Astrocyte of the cerebellum (primary cell): ENCODE data around the gene SPACDR.
A peak's percentile ranks its signal among the peaks of the same experiment; 100 is the strongest.

Source experiments
- DNase-seq: peaks from one replicate; pipeline ENCODE4 v3.0.0-alpha.2; 2011; ENCODE audit warnings: low read depth
- H3K4me3 ChIP-seq: 2 replicates; pipeline ENCODE4 v1.5.1; 2011; ENCODE audit warnings: mild to moderate bottlenecking, low read depth, low read length, moderate library complexity
- in situ Hi-C: cut with HindIII; loops from 2 replicates; pipeline ENCODE4 v1.10.0; 2017; ENCODE audit warnings: low sequenced_read_pairs
- TF ChIP-seq, protein P1 (sequence below): IDR thresholded peaks from 2 replicates; pipeline ENCODE4 v1.5.1; 2012; ENCODE audit warnings: low read length, low read depth, moderate library complexity, mild to moderate bottlenecking; ENCODE audit errors: missing control alignments

The SPACDR gene

DNA sequence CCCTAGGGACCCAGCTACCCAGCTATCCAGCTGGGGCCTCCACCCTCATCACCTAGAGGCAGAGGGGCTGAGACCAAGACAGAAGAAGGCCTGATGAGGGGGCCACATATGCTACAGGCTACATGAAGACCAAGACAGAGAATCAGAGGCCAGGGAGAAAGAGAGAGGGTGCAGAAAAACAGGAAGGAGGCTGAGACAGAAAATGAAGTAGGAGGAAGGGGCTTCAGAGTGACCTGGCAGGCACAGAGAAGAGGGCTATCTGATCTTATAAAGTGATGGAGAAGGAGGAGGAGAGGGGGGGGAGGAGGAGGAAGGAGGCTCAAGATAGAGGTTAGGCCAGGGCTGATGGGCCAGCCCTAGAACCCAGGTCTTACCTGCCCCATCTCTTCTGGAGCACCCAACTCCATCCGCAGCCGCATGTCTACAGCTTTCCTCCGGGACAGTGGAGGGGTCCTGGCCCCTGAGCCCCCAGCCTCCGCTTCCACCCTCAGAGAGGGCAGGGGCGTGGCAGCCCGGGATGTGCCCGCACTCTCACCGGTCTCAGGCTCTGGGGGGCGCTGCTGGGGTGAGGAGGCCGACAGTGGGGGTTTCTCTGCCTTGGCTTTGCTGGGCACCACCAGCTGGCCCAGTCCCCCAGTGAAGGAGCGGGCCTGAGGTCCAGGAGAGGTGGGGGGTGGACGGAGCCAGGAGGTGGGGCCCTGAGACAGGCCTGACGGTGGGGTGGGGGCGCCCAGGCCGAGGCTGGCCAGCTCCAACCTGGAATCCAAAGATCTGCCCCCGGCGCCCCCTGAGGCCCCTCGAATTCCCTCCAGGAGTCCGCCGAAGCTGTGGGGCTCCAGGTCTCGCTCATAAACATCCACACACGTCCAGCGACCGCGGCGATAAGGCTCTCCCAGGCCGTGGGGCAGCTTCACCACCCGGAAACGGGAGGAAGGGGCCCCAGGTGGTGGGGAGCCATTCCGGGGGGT is 13.1 kb upstream of the SPACDR start:
- in situ Hi-C loops, result no loop called here
- DNase-seq, result no peak
- peak overlapping the region; percentile 91 for H3K4me3 ChIP-seq
- TF ChIP-seq, protein P1, sequence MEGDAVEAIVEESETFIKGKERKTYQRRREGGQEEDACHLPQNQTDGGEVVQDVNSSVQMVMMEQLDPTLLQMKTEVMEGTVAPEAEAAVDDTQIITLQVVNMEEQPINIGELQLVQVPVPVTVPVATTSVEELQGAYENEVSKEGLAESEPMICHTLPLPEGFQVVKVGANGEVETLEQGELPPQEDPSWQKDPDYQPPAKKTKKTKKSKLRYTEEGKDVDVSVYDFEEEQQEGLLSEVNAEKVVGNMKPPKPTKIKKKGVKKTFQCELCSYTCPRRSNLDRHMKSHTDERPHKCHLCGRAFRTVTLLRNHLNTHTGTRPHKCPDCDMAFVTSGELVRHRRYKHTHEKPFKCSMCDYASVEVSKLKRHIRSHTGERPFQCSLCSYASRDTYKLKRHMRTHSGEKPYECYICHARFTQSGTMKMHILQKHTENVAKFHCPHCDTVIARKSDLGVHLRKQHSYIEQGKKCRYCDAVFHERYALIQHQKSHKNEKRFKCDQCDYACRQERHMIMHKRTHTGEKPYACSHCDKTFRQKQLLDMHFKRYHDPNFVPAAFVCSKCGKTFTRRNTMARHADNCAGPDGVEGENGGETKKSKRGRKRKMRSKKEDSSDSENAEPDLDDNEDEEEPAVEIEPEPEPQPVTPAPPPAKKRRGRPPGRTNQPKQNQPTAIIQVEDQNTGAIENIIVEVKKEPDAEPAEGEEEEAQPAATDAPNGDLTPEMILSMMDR, result peak; percentile 35

DNA sequence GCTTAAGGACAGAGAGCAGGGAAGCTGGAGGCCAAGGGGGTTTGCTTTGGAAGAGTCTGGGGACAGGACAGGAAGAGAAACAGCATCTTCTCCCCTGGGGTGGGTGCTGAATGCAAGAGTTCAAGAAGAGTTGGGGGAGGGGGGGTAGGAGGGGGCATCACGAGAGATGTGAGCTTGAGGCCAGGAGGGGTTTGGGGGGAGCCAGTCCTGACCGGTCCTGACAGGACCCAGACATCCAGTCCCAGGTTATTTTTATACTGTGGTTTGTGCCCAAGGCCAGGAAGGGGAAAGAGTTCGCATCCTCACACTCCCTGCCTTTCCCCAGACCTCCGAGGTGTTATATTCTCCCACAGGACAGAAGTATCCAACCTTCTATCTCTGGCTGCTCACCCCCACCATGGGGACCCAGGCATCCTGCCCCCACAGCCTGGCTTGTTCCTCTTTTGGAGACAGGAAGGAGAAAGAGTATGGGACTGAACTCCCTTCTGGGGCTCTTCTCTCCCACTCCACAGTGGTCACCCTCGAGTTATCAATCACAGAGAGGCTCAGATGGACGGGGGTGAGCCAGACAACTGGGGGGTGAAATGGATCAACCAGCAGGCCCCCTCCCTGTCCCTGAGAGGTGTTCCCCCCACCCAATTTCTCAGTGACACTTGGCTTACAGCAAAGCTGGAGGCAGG is 12.2 kb upstream of the SPACDR start:
- DNase-seq, result no peak
- TF ChIP-seq, protein P1, result no peak
- H3K4me3 ChIP-seq, result peak overlapping the region; percentile 91
- in situ Hi-C loops, result no loop called here

DNA sequence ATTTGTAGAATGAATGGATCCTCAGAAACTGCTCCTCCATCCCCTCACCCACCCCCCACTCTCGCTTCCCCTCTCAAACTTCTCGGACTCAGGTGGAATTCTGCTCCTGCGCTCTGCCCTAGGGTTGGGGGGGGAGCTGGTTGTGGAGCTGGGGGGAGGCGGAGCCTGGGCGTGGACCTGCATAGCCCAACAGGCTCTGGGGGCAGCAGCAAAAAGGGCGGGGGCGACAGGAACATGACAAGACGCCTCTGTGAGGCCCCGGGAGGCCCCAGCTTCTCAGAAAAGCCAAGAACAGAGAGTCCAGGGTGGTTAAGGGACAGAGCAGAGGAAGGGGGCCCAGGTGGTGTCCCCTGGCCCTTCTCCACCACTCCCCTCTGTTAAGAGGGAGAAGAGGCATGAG is 11.5 kb upstream of the SPACDR start:
- in situ Hi-C loops, result no loop called here
- TF ChIP-seq, protein P1, result no peak
- DNase-seq, result no peak
- H3K4me3 ChIP-seq, result no peak overlapping the region

DNA sequence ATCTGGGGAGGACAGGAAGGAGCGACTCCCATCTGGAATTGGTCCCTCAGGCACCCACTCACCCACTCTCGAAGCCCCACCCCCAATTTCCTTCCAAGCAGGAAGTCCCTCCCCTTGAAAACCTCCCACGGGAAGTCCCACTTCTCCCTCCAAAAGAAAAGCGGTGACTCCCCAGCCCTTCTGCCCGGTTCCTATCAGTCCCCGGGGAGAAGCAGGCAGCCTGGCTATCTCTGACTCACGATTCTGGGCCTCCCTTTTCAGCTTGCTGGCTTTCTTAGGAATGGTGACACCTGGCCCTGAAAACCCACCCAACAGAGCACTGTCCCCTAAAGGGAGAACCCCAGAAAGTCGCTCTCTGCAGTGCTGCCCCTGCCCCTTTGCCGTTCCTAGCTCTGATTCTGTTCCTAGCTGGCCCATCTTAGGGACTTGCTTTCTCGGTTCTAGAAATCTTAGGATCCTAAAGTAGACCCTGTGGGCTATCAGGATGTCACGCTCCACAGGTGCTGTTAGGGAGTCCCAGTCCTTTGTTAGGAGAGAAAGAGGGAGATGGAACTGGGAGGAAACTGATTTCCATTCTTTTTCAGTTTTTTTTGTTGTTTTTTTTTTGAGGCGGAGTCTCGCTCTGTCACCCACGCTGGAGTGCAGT is 8.9 kb upstream of the SPACDR start:
- DNase-seq, result no peak
- TF ChIP-seq, protein P1, result no peak
- in situ Hi-C loops, result no loop called here
- no peak overlapping the region for H3K4me3 ChIP-seq

DNA sequence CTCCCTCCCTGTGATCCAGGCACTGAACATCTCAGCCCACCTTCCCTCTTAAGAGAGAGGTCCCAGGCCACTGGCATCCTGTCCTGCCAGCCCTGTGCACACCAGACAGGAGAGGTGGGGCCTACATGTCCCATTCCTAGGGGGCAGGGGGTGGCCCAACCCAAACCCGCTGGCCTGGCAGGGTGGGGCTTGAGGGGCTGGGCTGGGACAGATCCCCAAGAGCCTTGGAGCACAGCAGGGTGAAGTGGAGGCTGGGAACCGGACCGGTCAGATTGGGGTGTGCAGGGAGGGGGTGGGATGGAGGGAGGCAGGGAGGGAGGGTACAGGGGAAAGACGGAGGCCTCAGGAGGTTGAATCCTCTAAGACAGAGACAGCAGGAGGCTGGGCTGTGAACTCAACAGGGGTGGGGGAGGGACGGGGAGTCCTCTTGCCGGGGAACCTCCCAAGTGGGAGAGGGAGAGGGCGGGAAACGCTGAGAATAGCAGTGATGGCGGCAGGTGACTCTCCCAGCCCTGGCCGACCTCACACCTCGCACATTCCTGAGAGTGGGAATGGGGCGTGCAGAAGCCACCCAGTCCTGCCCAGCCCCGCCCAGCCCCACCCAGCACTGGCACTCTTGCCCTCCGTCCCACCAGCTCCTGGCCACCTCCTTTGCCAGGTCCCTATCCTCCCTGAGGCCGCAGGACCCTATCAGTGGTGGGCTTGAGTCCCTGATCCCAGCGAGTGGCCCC is 8.2 kb upstream of the SPACDR start:
- H3K4me3 ChIP-seq, result no peak overlapping the region
- TF ChIP-seq, protein P1, result no peak
- no peak for DNase-seq
- in situ Hi-C loops, result no loop called here

DNA sequence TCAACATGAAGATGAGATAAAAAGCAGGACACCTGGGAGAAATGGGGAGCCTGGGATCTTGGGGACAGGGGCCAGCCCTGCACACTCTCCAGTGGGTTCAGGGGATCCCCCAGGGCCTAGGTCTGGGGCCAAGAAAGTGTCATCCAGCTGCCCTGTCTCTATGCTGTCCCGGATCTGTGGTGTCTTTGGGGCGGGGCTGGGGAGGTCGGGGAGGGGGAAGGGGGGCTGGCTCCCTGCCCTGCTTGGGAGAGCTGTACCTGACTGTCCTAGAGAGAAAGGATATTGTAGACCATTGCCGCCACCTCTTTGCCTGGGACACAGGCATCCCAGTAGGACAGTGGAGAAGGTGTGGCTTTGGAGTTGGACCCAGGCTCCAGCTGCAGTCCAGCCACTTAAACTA is 7.0 kb upstream of the SPACDR start:
- no peak for DNase-seq
- in situ Hi-C loops, result no loop called here
- H3K4me3 ChIP-seq, result no peak overlapping the region
- TF ChIP-seq, protein P1, result no peak
